Transverse colon (tissue), 3 donors: ENCODE data around the gene YDJC.

Experiments used
- POLR2A ChIP-seq: fragments of 450-650 bp; IDR thresholded peaks from one replicate; pipeline ENCODE4 v1.6.1; 2016; ENCODE audit warnings: antibody characterized with exemption, mild to moderate bottlenecking, moderate library complexity
- TF ChIP-seq, protein P1 (sequence below), 5 experiments: fragments of 200-600 bp in 3 of 5; fragments of 450-650 bp in 2 of 5; sonication (generic) in 3 of 5; IDR thresholded peaks; 1 replicate in 2 of 5; 2 replicates in 3 of 5; pipeline ENCODE4 v1.5.1; 2016 to 2017; ENCODE audit warnings: antibody characterized with exemption in 5 of 5, inconsistent platforms in 3 of 5, mild to moderate bottlenecking in 2 of 5, moderate library complexity in 1 of 5

DNA sequence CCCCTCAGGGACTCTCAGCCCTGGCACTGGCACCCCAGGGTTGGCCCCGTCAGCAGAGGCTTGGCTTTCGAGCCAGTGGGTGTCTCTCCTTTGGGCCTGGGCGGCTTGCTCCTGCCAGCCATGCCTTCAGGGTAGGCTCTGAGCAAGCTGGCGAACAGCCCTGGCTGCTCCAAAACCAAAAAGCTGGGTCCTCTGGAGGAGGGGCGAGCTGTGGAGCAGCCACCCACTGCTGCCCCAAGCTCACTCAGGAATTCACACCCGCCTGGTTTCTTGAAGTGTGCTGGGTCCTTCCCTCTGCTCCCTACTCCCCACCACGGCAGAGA, 6.2 kb downstream of the YDJC start:
- TF ChIP-seq, protein P1, sequence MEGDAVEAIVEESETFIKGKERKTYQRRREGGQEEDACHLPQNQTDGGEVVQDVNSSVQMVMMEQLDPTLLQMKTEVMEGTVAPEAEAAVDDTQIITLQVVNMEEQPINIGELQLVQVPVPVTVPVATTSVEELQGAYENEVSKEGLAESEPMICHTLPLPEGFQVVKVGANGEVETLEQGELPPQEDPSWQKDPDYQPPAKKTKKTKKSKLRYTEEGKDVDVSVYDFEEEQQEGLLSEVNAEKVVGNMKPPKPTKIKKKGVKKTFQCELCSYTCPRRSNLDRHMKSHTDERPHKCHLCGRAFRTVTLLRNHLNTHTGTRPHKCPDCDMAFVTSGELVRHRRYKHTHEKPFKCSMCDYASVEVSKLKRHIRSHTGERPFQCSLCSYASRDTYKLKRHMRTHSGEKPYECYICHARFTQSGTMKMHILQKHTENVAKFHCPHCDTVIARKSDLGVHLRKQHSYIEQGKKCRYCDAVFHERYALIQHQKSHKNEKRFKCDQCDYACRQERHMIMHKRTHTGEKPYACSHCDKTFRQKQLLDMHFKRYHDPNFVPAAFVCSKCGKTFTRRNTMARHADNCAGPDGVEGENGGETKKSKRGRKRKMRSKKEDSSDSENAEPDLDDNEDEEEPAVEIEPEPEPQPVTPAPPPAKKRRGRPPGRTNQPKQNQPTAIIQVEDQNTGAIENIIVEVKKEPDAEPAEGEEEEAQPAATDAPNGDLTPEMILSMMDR (IDR thresholded peaks at IDR 0.05): no peak
- no peak for TF ChIP-seq POLR2A
